ENCODE results near the gene IGF2BP2. TPM values are rescaled to one million over a fixed set of nuclear protein-coding genes. Genes with fewer than 3 reads are reported as not detected.

Gene IGF2BP2
- total and polyA plus RNA-seq, 2 of the 8 experiments (the other 6 are each of a cell fraction or from before 2014, with no cell fraction given): 7.4 to 121 TPM

- Histone ChIP-seq H3K36me3 (ENCODE audit: control insufficient read depth in 2 of 4, insufficient read depth in 4 of 4, low read length in 3 of 4) (peaks cover 9 to 75% (median 31%) of the 10 kb centered on the region in 4 experiments), H3K27ac (ENCODE audit: low read depth, low read length) (no peak overlapping the region)
- POLR2A ChIA-PET (ENCODE audit: partially characterized antibody): interaction anchor here (0.6 to 2.6 kb wide), 5 partner anchors 9 to 42 kb away, joined by 3 to 6 read pairs (median 4); no protein-coding TSS in a partner anchor
- no peak for TF ChIP-seq FOSL1 (IDR thresholded peaks at IDR 0.05; ENCODE audit: insufficient read depth, low read depth, low read length)
- no peak for TF ChIP-seq RAD21 (IDR thresholded peaks at IDR 0.05 in 1 of 2, conservative IDR thresholded peaks at IDR 0.05 in 1 of 2; ENCODE audit: low read depth in 2 of 2, low read length in 2 of 2)
- no peak for TF ChIP-seq CTCF (IDR thresholded peaks at IDR 0.05; ENCODE audit: control extremely low read depth in 1 of 3, insufficient read depth in 1 of 3, low read depth in 1 of 3, low read length in 3 of 3)
- TF ChIP-seq YY1 (IDR thresholded peaks at IDR 0.05; ENCODE audit: low read depth, low read length): no peak
- no peak for TF ChIP-seq KDM1A (IDR thresholded peaks at IDR 0.05; ENCODE audit: borderline replicate concordance, low read length)
These were observed 176.4 kb downstream of the IGF2BP2 start for GRCh38 chr3:185648396-185648795.

More at GRCh38 chr3:185648396-185648795, 176.4 kb downstream of the IGF2BP2 start:
- H3K79me2 ChIP-seq (ENCODE audit: control insufficient read depth in 1 of 2, insufficient read depth in 2 of 2, low read length in 2 of 2): no peaks in the 10 kb centered on the region
- no peak overlapping the region for H4K91ac ChIP-seq (replicated peaks; ENCODE audit: insufficient read length, low read length)
- H3K4ac ChIP-seq (replicated peaks; ENCODE audit: insufficient read length, low read depth, low read length): no peak overlapping the region
- FAIRE-seq (no peak), DNase-seq (ENCODE audit: low read depth in 1 of 2, low spot score in 2 of 2) (no peak)
- H2BK12ac ChIP-seq (ENCODE audit: low read depth, low read length): no peak overlapping the region
- no peak overlapping the region for H3K23ac ChIP-seq (ENCODE audit: insufficient read length)
- H2AK5ac ChIP-seq (ENCODE audit: low read depth, low read length): no peak overlapping the region
- WGBS, 2 experiments (ENCODE audit: extremely low coverage in 1 of 2, insufficient coverage in 1 of 2, insufficient read length in 1 of 2, insufficient replicate concordance in 2 of 2, low coverage in 1 of 2, low lambda C conversion rate in 2 of 2, missing lambda C conversion rate in 1 of 2): 82% methylated on average over 4 of the region's 4 CpGs; no CpG with 5 or more reads in 1 of the 2 experiments
- H3K4me3 ChIP-seq (ENCODE audit: extremely low read depth in 1 of 4, insufficient read depth in 2 of 4, low read depth in 3 of 4, low read length in 4 of 4): no peak overlapping the region
- no peak overlapping the region for H3K56ac ChIP-seq (replicated peaks; ENCODE audit: insufficient read length, low read depth, low read length)
- no peak overlapping the region for H2BK120ac ChIP-seq (replicated peaks; ENCODE audit: low read depth, low read length)
- H3K14ac ChIP-seq (ENCODE audit: insufficient read length): no peak overlapping the region
- H2AFZ ChIP-seq (ENCODE audit: low read length): no peak overlapping the region
- no peak overlapping the region for H4K5ac ChIP-seq (ENCODE audit: insufficient read length, low read depth, low read length)
- H2BK15ac ChIP-seq (ENCODE audit: low read length): no peak overlapping the region
- H4K8ac ChIP-seq (ENCODE audit: extremely low read depth, insufficient read depth, low read length): no peak overlapping the region
- H3K27me3 ChIP-seq (replicated peaks in 1 of 4; ENCODE audit: control insufficient read depth in 3 of 4, extremely low read depth in 1 of 4, insufficient read depth in 3 of 4, low read length in 3 of 4): no peaks in the 10 kb centered on the region
- H3K4me1 ChIP-seq (replicated peaks in 1 of 4; ENCODE audit: control insufficient read depth in 3 of 4, insufficient read depth in 4 of 4, low read length in 3 of 4): peaks cover 5 to 20% (median 12%) of the 10 kb centered on the region in 4 experiments
- CTCF ChIA-PET (ENCODE audit: partially characterized antibody): interaction anchor here (0.5 to 5.9 kb wide), 5 partner anchors 11 to 188 kb away, joined by 3 to 67 read pairs (median 5); no protein-coding TSS in a partner anchor
- no peaks in the 10 kb centered on the region for H3K23me2 ChIP-seq (ENCODE audit: low read depth, low read length)
- H3K9ac ChIP-seq (replicated peaks in 1 of 4; ENCODE audit: extremely low read depth in 1 of 4, low read depth in 3 of 4, low read length in 3 of 4): no peak overlapping the region
- H4K20me1 ChIP-seq (replicated peaks in 1 of 2; ENCODE audit: control insufficient read depth in 1 of 2, insufficient read depth in 2 of 2, low read length in 2 of 2): peaks cover 3 to 8% of the 10 kb centered on the region in 2 experiments
- no peak overlapping the region for H3K4me2 ChIP-seq (ENCODE audit: insufficient read depth in 1 of 2, low read depth in 2 of 2, low read length in 2 of 2)
- no peaks in the 10 kb centered on the region for H3K9me3 ChIP-seq (ENCODE audit: insufficient read depth in 2 of 2, low read depth in 1 of 2, low read length in 1 of 2)
- no peak overlapping the region for H3K18ac ChIP-seq (ENCODE audit: extremely low read depth, low read length)
- no peaks in the 10 kb centered on the region for H3K79me1 ChIP-seq (ENCODE audit: low read depth, low read length)
- H2BK5ac ChIP-seq (ENCODE audit: low read depth, low read length): no peak overlapping the region
- no peak overlapping the region for H2BK20ac ChIP-seq (ENCODE audit: low read length)

All from H1 (cell line).